Tongue (tissue), 2 donors: ENCODE data around the gene PIGU. TPM values are rescaled to one million over a fixed set of nuclear protein-coding genes. Genes with fewer than 3 reads are reported as not detected.
A peak's percentile ranks its signal among the peaks of the same experiment; 100 is the strongest.

Experiments used
- DNase-seq: peaks from one replicate; pipeline ENCODE4 v3.0.0-alpha.2; 2015
- total RNA-seq: library from RNA; depleted of rRNA; stranded (reverse); fragments of >200 nt; gene quantifications from one replicate; pipeline ENCODE4 v1.2.3, GENCODE V29; 2014

The PIGU gene
- total RNA-seq, 1 donor from 2014 or later = 8.8 TPM

DNA sequence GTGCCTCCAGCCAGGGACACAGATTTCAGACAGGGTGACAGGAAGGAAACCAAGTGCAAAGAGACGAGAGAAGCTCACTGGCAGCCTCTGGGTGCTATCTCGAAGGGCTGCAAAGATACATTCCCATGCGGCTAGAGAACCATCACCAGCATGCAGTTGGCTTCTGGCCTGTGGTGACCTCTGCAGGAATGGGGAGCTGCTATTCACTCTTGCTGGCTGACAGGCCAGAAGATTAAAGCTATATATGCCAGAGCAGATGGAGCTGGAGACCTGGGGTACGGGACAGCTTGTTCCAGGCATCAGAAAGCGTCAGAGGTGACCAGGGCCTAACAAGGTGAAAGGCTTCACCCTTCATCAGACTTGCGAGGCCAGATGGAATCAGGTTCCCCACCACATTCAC lies 98.4 kb downstream of the PIGU start:
- DNase-seq = no peak

DNA sequence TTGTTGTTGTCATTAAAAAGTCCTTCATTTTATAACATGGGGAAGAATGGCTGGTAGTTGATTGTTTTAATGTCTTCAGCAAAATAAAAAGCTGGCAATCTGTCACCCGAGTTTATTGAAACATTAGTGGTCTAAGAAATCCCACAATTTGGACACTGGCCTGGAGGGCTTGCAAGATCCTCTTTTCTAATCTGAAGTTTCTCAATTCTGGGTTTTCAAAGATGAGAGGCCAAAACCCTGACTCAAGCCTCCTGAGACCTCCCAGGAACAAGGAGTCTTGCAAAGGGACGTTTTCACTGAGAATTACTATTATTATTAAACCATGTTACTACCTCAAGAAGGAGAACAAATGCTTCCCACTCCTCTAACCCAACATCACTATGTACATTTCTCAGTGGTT lies 98.9 kb downstream of the PIGU start:
- no peak for DNase-seq

DNA sequence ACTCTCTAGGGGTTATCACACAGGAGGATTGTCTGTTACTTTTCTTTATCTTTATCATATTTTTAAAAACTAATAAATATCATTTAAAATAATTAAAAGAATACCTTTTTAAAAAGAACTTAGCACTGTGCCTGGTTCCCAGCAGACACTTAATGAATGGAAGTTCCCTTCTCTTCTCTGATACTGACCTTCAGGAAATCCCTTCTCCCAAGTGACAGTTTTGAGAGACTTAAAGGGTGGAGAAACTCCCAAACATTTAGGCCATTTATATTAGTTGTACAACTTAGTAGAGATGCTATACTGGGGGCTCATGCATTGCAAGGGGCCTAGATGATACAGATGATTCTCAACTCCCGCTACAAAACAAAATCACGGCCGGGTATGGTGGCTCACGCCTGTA lies 99.8 kb downstream of the PIGU start:
- DNase-seq = no peak

DNA sequence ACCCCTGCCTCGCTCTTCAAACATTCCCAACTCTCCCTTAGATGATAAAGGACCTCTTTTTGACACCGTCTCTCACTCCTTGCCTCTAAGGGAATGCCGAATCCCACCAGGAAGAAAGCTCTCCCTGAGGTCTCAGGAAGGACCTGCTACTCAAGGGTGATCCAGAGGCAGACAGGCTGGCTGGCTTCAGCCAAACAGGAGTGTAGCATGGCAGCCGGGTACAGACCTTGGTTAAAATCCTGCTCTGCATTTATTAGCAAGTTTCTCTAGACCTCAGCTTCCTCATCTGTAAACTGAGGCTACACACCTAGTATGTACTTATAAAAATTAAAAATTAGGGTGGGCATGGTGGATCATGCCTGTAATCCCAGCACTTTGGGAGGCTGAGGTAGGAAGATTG lies 101.1 kb downstream of the PIGU start:
- DNase-seq = no peak

DNA sequence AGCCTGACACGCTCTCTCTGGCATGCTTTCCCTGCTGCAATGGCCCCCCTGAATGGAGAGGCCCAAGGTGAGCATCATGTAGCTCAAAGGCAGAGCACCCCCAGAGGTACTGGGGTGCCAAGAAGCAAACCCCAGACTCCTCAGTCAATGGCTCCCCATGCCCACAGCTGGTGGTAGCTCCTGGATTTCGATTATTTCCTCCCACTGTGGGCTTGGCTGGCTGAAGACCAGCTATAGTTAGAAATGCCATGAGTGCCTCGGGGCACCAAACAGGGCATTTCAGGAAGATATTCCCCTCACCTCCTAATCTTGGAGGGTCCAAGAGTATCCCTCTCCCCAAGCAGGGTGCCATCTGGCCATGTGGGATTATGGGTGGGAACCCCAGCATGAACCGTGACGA lies 101.6 kb downstream of the PIGU start:
- no peak for DNase-seq

DNA sequence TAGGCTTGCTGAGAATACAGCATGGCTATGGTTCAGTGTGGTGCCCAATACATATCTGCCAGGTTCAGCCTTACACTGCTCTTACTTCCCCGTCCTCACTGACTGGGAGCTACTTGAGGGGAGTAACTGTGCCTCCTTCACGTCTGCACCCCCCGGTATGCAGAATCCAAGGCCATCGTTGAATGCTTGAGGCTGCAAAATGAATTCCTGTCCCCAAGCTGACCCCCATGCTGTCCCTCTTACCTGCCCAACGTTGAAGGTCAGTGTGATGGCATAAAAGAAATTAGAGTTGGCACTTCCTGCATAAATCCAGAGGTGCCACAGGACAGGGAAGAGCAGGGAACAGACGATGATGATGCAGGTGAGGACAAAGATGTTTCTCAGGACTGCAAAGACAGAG lies 102.0 kb downstream of the PIGU start:
- no peak for DNase-seq

DNA sequence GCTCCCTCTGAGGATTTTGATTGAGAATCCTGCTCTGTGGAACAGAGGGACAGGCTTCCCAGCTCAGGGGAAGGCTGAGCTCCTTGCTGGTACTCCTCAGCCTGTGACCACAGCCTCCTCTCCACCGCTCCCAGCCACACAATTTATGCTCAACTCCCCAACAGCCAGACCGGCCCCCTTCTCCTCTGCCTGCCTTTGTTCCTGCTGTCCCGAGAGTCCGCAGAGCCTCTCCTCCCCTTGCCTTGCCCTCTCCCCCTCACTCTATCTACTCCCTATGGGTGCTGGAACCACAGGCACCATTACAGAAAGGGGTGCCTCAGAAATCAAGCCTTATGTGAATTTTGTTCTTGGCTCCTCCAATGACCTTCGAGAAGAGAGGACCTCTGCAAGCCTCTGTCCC lies 102.5 kb downstream of the PIGU start:
- no peak for DNase-seq

DNA sequence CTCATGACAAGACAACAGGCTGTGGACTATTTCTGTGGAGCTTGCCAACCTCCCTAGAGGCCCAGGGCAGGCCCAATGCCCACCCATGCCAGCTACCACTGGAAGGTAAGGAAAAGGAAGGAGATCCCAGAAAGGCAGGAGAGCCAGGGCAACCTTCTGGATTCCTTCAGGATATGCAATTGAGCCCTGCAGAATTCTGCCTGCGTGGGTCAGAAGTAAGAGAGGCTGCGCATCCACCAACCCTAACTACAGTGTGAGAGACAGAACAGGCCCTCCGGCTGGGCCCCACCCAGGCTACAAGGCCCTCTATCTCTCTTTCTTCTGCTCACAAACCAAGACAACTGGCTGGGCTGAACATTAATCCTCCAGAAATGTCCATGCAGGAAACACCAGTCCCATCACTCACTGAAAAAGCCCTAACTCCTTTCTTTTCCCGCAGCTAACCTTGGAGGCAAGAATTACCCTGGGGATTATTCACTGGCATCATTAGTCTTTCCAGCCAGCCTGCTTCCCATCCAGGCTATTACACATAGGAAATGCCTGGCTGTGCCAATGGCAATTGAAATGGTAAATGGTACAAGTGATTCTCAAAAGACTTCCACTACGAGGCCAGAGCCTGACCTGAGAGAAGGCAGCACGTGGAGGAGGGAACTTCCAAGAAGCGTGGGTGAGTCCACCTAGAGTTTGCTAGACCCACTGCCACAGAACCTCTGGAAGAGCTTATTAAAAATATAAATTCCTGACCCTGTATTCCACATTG lies 103.2 kb downstream of the PIGU start:
- no peak for DNase-seq

DNA sequence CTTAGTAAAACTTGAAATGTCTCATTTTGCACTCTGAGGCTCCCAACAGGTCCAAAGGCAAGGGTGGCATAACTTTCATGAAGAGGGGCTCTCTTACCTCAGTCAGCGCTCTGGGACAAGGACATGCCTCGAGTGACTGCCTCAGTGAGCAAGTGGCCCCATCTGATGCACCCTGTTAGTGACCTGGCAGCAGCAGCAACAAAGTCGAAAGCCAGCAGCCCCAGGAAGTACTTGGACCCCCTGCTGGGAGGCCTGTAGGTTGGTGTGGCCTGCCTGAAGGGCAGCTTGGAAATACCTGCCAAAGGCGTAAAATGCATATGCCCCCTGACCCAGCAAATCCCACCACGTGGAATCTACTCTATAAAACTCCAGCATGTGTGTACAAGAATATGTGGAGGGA lies 105.1 kb downstream of the PIGU start:
- DNase-seq = no peak

DNA sequence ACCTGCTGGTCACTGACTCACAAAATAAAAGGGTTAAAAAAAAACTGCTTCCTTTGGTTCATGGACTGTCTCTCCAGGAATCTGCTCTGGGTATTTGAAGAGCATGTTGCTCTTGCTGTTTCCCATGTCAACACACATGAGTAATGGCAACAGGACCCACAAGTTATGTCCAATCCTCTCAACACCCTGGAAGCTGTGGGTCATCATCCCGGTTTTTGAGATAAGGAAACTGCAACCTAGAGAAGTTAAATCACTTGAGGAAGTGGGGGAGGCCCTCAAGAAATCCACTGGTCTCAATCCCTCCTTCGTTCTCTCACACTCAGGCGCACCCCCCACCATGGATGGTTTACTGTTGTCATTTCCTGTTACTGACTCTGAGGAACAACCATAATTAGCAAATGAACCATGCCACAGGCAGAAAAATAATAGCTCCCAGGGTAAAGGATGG lies 106.0 kb downstream of the PIGU start:
- DNase-seq = no peak

DNA sequence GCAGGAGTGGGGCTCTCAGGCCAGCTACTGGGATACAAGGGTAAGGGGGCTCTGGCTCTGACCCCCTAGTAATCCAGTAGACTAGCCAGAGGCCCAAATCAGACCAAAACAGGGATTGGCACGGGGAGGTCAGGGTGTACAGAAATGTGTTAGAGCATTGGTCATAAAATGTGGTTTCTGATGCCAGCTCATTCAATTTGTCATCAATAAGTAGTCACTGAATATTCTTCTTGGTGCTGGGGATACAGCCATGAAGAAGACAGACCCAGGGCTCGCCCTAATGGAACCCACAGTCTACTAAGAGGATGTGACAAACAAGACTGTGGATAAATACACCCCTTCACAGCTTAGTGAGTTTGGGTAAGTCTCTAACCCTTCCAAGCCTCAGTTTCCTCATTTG lies 107.3 kb downstream of the PIGU start:
- no peak for DNase-seq

DNA sequence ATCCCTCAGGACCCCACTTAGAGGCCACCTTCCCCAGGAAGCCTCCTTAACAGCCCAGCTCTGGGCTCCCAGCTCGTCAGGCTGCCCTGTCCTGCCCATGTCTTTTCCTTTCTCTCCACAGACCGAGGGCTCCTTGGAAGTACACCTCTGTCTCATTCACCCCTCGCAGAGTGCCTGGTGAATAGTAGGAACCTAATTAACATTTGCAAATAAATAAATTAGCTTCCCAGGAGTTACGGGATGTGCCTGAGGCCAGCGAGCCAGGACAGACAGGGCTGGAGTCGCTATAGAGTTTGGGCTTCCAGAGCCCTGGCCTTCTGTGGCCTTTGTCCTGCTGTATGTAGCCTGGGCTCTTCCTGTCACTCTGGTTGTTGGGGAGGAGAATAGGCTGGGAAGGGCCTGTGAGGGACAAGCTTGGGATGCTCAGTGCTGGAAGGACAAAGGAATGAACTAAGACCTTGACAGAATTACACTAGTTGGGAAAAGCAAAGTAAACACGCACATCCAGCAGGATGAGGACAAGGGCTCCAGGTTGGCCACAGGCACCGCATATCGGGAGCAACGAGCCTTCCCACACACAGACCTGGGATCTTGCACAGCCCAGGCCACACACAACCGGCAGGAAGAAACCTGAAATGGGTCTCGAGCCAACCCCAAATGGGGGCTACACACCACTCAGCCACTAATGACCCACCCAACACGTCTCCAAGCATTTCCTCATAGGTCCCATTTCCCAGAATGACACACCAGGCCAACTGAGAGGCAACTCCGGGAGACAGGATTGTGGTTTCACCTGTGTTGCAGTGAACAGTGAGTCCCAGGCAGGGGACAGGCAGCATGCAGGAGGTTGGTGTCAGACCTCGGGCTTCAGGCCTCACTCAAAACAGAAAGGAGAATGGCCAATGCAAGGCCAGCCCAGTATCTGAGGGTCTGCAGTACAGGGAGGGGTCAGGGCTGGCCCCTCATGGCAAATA lies 108.7 kb downstream of the PIGU start:
- DNase-seq = no peak

DNA sequence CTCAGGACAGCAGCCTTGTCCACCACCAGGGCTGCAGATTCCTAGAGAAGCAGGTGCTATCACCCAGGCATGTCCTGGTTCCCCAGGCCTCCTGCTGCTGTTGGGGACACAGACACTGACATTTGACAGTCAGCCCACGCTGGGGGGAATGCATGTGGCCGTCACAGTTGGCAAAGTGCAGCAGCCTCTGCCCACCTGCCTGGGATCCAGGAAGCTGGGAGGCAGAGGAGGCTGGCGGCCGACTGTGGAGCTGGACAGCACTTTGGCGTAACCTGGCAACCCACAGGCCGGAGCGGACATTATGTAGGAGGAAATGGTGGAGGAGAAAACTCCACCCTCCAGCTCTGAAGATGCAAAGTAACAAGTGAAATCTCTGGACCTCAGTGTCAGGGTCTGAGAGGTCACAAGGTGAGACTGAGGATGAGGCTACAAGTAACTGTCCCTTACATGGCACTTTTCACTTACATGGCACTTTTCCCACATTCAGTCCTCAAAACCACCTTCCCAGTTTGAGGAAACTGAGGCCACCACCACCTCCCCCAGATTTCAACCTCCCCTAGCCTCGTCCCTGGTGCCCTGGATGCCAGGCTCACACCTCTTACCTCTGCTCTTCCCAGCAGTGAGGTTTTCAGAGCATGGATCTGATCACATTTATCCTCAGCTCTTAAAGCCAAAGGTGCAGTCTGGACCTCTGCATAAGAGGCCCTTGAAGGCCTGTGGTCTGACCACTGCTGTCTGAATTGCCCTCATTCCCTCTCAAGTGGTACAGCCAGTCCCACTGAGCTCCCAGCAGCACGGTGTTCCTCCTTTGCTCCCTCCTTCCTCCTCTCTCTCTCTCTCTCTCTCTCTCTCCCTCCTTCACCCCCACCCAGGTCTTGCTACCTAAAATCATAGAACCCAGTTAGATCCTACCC lies 109.7 kb downstream of the PIGU start:
- no peak for DNase-seq

DNA sequence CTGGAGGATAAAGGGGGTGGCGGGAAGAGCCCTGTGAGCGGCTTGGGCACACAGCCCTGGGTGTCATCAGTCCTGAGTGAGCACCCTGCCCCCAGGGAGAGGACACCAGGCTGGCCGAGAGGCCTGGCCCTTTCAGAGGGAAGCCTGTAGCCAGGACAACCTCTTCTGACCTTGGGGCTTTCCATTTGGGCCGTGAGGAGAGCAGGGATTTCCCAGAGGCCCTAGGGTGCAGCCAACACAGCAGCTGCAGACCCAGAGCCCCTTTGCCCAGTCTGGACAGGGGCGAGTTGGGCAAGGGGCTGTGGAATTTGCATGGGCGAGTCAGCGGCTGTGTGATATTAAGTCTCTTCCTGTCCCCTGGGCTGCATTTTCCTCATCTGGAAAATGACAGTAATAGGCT lies 112.1 kb downstream of the PIGU start:
- no peak for DNase-seq

DNA sequence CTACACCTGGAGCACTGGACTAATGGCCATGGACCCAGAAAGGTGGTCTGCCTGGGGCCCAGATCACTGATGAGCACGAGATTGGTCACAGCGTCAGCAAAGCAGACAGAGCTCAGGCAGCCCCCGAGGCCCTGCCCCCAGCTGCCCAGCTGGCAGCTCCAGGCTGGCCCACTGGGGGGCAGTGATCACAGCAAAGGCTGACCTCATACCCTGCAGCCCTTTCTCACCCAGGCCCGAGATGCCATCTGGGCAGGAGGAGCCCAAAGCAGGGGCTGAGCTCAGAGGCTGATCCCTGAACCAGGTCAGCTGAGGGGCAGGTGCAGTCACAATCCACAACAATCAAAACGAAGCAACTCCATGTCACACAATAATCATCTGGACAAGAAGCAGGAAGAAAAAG lies 114.3 kb downstream of the PIGU start:
- DNase-seq = no peak

DNA sequence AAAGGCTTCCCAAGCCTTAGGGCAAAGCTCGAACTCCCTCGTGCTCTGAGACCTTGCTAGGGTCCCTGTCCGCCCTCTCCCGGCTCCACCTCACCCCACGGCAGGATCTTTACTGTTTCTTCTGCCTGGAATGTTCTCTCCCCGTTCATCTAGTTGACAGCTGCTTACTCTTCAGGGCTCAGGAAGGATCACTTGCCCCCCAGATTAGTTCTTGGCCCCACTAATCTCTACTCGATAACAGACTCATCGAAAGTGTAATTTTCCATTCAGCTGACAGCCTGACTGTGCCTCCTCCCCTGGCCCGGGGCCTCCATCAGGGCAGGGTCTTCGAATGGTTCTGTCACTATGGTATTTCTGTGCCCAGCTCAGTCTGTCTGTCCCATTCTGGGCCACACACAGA lies 115.2 kb downstream of the PIGU start:
- DNase-seq = no peak

DNA sequence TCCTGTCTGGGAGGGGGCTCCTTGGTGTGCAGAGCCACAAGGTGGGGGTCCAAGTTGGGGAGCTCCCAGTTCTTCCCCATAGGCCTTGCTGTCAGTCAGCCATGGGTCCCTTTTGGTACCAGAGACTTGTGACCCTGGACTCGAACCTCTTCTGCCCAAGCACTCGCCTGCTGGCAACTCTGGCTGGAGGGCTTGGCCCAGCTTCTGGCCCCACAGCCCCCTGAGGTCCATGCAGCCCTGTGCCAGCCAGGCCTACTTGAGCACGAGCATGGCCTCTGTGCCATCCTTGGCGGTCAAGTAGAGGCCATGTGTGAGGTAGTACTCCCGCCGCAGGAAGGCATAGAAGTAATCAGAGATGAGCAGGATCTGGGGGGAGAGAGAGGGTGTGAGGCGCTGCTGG lies 116.3 kb downstream of the PIGU start:
- DNase-seq = no peak

DNA sequence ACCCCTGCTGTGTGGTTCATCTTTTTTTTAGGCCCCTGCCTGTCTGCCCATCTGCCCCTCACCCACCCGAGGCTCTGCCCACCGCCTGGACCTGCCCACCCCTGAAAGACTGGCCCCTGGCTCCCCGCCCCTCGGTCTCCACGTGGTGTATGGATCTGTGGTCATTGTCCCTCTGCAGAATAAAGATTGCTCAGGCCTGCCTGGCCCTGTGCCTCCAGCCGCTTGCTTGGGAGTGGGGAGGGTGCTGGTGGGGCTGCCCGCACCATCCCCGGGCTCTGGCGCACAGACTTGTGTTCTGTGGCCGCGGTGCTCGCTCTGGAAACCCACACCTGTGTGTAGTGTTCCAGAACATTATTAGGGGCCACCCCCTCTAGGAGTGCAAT lies 116.8 kb downstream of the PIGU start:
- no peak for DNase-seq

DNA sequence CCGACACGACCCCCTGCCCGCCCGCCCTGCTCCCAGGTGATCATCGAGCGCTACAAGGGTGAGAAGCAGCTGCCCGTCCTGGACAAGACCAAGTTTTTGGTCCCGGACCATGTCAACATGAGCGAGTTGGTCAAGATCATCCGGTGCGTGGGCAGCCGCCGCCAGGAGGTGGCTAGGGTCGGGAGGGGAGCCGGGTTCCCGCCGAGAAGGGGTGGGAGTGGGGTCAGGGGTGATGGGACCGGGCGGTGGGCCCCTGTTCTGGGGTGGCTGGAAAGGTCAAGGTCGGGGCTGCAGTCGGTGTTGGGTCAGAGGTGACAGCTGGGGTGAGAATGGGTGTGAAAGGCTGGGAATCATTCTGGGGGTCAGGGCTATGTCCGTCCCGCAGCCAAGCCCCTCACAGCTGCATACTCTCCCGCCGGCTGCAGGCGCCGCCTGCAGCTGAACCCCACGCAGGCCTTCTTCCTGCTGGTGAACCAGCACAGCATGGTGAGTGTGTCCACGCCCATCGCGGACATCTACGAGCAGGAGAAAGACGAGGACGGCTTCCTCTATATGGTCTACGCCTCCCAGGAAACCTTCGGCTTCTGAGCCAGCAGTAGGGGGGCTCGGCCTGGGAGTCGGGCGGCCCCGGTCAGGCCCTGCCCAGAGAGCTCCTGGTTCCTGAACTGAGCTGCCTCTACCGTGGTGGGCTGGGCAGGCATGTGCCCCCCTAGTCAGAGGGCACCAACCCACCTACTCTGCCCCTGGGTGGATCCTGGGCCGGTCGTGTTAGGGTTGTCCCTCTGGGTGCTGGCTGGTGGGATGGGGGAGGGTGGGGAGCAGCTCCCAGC lies 117.4 kb downstream of the PIGU start:
- peak; percentile 20 for DNase-seq

DNA sequence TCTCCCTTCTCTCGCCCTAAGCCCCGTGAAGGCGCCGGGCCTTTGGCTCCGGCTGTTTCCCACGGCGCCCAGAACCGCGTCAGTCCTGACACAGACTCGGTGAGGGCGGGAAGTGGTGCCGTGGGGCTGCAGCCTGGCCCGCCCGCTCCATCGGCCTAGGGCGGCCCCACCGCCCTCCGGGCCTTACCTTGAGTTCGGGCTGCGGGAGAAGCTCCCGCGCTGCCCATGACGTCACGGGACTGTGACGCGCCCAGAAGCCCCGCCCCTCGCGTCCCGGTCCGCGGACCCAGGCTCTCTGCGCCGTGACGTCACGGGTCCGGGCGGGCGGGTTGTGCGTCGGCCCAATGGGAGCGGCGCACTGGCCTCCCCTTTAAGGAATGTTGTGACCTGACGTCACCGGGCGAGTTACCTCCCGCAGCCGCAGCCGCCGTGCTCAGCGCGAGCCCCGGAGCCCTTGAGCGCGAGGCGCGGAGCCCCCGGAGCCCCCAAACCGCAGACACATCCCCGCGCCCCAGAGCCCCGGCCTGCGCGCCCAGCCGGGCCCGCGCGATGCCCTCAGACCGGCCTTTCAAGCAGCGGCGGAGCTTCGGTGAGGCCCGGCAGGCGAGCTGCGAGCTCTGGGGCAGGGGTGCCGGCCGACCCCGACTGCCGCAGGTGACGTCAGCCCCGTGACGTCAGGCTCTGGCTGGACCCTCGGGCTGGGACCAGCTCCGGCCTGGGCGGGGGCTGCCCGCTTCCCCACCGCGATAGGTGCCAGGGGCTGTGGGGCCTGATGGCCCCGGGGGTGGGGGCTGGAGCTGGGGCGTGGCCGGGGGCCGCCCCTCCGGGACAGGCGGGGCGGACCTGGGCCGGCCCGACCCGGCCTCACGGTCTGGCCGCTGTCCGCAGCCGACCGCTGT lies 118.3 kb downstream of the PIGU start, which contains the start of gene MAP1LC3A:
Gene MAP1LC3A, plus strand, starts transcription at position 399 of the 899 bp plus-strand sequence. Its CDS starts 151 bp downstream, at position 550.
- peak; percentile 97 for DNase-seq
